HUES64 (cell line): ENCODE results near the gene SHANK1.

Experiments used
- H3K27ac ChIP-seq: 2 replicates; pipeline ENCODE4 v1.7.0; 2013; ENCODE audit warnings: low read depth, low read length, inconsistent platforms
- H3K27me3 ChIP-seq: 2 replicates; pipeline ENCODE4 v1.6.1; 2013; ENCODE audit warnings: mild to moderate bottlenecking, low read length; ENCODE audit not compliant: insufficient read depth
- H3K36me3 ChIP-seq: 2 replicates; pipeline ENCODE4 v1.6.1; 2013; ENCODE audit warnings: mild to moderate bottlenecking, low read length; ENCODE audit not compliant: insufficient read depth
- H3K4me1 ChIP-seq: 2 replicates; pipeline ENCODE4 v1.6.1; 2013; ENCODE audit warnings: mild to moderate bottlenecking, low read length, moderate library complexity; ENCODE audit not compliant: insufficient read depth
- H3K4me3 ChIP-seq: 2 replicates; pipeline ENCODE4 v1.5.1; 2013; ENCODE audit warnings: mild to moderate bottlenecking, low read length, moderate library complexity
- H3K9ac ChIP-seq: 2 replicates; pipeline ENCODE4 v1.6.1; 2013; ENCODE audit warnings: mild to moderate bottlenecking, low read depth, low read length
- H3K9me3 ChIP-seq: 2 replicates; pipeline ENCODE4 v1.6.1; 2013; ENCODE audit warnings: low read depth, low read length; ENCODE audit not compliant: insufficient read depth
- WGBS: fragments of 150-250, 120-280 bp; methylation state at CpG from one replicate; pipeline ENCODE4 v1.1.7; 2013; ENCODE audit warnings: missing lambda C conversion rate; 5-methylcytosine and 5-hydroxymethylcytosine counted together

SHANK1 gene

DNA sequence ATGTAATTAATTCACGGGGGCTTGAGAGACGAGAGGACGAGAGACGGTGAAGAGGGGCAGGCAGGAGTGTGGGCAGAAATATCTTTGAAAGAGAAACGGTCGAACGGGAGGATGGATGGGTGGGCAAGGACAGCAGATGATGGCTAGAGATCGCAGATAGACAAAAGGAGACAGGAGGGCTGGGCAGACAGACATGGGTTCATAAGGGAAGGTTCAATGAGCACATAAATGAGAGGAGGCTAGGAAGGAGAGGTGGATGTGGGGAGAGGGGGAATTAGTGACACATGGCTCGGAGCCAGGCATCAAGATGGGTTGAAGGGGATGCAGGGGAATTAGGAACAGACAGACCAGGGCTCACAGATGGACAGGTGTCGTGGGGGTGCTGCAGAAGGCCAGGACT is 81.0 kb downstream of the SHANK1 start:
- Histone ChIP-seq H3K4me1 (no peaks in the 10 kb centered on the region), H3K36me3 (no peaks in the 10 kb centered on the region), H3K9me3 (peaks cover 58% of the 10 kb centered on the region), H3K27ac (no peak overlapping the region), H3K9ac (no peak overlapping the region), H3K4me3 (peak overlapping the region; percentile 74), H3K27me3 (peaks cover 16% of the 10 kb centered on the region)
- 65% methylated on average over 10 of the region's 10 CpGs for WGBS

DNA sequence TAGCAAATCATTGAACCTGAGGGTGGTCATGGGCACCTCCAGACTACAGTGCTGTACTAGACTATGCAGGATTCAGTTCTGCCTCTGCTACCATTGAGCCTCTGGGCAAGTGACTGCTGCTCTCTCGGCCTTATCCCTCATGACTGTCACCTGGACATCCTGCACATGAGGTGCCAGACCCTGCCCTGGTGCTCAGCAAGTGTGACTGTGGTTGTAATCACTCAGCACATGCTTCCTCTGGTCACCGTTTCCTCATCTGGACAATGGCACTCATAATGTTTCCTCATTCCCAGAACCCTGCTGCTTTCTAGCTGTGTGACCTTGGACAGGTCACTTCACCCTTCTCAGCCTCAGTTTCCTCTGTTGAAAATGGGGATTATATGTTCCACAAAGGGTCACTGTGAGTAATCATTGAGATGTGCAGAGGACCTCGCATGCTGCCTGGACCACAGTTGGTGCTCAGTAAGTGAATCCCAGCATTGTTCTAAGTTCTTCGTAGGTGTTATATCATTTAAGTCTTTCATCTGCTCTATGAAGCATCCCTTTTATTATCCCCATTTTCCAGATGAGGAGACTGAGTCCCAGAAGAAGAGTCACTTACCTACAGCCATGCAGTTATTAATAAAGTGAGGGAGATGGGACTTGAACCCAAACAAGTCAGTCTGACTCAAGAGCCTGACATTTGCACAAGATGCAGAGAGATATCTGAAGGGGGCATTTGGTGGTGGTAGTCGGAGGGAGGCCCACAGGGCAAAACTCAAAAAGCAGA is 83.1 kb downstream of the SHANK1 start:
- Histone ChIP-seq H3K4me3 (no peak overlapping the region), H3K36me3 (no peaks in the 10 kb centered on the region), H3K4me1 (no peaks in the 10 kb centered on the region), H3K9ac (no peak overlapping the region), H3K27me3 (peaks cover 16% of the 10 kb centered on the region), H3K27ac (no peak overlapping the region), H3K9me3 (peaks cover 49% of the 10 kb centered on the region)
- 81% methylated on average over 5 of the region's 5 CpGs for WGBS

DNA sequence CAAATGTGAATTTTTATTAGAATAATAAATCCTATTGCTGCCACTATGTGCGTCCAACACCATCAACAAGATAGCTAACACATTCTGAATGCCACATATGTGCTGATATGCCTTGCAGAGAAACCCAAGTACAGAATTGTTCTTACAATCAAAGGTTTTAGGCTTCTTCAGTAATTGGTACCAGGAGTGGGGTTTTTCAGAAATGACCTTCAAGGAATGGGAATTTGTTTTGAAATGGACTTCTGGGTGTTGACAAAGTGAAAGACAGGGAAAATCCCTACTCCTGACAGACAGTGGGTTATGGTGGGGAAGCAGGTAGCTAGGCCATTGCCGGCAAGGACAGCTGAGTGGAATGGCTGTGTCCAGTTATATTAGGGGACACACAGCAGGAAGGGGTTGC is 85.6 kb downstream of the SHANK1 start:
- Histone ChIP-seq H3K27ac (no peak overlapping the region), H3K9me3 (peaks cover 42% of the 10 kb centered on the region), H3K4me1 (no peaks in the 10 kb centered on the region), H3K27me3 (peaks cover 16% of the 10 kb centered on the region), H3K4me3 (no peak overlapping the region), H3K36me3 (no peaks in the 10 kb centered on the region), H3K9ac (no peak overlapping the region)
- 88% methylated on average over 2 of the region's 2 CpGs for WGBS

DNA sequence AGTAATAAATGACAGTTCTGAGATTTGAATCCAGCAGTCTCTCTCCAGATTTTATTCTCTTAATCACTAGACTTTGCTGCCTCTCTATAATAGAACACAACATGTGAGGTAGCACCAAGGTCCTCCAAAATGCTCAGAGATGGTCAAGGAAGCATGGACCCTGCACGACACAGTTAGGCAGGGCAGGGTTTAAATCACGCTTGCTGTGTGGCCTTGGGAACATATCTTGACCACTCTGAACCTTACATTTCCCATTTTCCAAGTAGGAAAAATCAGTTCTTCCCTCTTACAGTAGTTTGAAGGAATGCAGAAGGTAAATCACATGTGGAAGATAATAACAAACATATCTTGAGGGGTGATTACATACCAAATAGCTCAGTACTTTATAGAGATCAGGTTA is 86.2 kb downstream of the SHANK1 start:
- H3K4me3 ChIP-seq = no peak overlapping the region
- H3K9me3 ChIP-seq = peaks cover 41% of the 10 kb centered on the region
- no peak overlapping the region for H3K27ac ChIP-seq
- no peaks in the 10 kb centered on the region for H3K4me1 ChIP-seq
- no peaks in the 10 kb centered on the region for H3K36me3 ChIP-seq
- H3K9ac ChIP-seq = no peak overlapping the region
- WGBS = 72% methylated on average over 2 of the region's 2 CpGs
- peaks cover 10% of the 10 kb centered on the region for H3K27me3 ChIP-seq

DNA sequence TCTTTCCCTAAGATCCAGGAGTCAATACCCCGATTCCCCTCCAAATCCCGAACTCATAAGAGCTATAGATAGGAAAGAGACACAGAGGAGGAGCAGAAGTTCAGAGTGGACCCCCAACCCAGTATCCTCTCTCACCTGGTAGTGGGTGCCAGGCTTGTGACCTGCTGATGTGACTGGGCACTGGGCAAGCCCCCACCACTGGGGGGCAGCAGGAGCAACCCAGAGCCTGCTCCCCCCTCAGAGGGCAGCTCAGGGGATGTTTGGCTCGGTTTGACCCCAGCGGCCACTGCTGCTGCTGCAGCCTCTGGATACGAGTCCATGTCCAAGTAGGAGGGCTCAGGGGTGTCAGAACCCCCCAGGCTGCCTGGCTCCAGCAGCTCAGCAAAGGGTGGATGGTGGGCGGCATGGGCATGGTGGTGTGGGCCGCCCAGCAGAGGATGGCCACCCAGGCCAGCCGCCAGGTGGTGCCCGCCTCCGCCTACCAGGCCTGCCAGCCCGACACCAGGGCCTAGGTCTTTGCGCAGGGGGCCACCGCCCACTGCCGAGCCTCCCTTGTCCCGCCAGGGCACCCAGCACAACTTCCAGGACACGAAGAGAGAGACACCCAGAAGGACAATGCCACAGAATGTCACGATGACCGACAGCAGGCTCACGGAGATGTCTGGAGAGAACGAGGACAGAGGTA is 87.3 kb downstream of the SHANK1 start:
- H3K36me3 ChIP-seq = no peaks in the 10 kb centered on the region
- 83% methylated on average over 19 of the region's 20 CpGs for WGBS
- no peaks in the 10 kb centered on the region for H3K4me1 ChIP-seq
- no peaks in the 10 kb centered on the region for H3K27me3 ChIP-seq
- H3K4me3 ChIP-seq = no peak overlapping the region
- H3K27ac ChIP-seq = no peak overlapping the region
- peaks cover 38% of the 10 kb centered on the region for H3K9me3 ChIP-seq
- no peak overlapping the region for H3K9ac ChIP-seq

DNA sequence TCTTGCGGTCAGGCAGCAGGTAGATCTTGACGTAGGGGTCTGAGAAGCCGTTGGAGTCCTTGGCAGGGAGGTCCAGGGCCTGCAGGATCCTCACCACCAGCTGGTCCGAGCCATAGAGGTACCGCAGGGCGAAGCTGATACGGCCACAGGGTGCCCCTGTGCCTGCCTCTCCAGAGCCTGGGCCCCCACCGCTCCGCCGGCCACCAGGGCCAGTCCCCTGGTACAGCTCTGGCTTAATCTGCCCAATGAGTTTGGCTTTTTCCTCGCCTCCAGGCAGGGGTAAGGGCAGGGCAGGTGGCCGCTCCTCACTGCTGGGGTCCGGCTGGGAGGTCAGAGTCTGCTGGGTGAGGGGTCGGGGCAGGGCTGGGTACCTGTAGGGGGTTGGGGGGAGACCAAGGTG is 89.8 kb downstream of the SHANK1 start:
- WGBS = 90% methylated on average over 14 of the region's 14 CpGs
- Histone ChIP-seq H3K27me3 (no peaks in the 10 kb centered on the region), H3K27ac (no peak overlapping the region), H3K4me1 (no peaks in the 10 kb centered on the region), H3K9me3 (peaks cover 29% of the 10 kb centered on the region), H3K36me3 (no peaks in the 10 kb centered on the region), H3K4me3 (no peak overlapping the region), H3K9ac (no peak overlapping the region)

DNA sequence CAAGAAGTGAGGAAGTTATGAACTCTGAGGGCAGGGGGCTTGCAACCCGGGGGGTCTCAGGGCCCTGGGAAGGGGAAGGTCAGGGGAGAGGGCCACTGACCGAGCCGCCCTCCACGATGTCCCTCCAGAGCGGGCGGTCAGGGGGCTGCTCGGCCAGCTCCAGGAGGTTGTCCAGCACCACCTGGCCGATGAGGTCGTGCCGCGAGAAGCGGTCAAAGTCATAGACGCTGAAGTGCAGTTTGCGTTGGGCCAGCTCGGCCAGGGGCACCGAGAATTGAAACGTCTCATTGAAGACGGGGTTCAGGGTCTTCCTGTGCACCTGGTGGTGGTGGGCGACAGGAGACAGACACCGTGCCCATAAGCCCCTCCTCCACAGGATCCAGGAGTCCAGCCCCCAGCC is 90.4 kb downstream of the SHANK1 start:
- 87% methylated on average over 20 of the region's 20 CpGs for whole genome bisulfite sequencing
- no peak overlapping the region for H3K4me3 ChIP-seq
- no peaks in the 10 kb centered on the region for H3K27me3 ChIP-seq
- H3K27ac ChIP-seq = no peak overlapping the region
- H3K36me3 ChIP-seq = no peaks in the 10 kb centered on the region
- H3K9ac ChIP-seq = no peak overlapping the region
- no peaks in the 10 kb centered on the region for H3K4me1 ChIP-seq
- H3K9me3 ChIP-seq = peaks cover 26% of the 10 kb centered on the region

DNA sequence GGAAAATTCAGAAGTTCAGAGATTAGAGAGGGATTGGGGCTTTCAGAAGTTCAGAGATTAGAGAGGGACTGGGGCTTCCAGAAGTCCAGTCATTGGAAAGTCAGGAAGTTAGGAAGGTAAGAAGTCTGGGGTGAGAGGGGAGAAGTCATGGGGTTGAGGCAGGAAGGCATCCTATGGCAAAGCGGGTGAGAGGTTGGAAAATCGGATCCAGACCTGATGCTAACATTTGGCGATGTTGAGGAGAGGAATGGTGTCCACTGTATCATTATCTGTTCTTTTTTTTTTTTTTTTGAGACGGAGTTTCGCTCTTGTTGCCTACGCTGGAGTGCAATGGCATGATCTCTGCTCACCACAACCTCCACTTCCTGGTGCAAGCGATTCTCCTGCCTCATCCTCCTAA is 91.1 kb downstream of the SHANK1 start:
- H3K4me3 ChIP-seq = no peak overlapping the region
- H3K27ac ChIP-seq = no peak overlapping the region
- H3K9me3 ChIP-seq = peaks cover 20% of the 10 kb centered on the region
- H3K9ac ChIP-seq = no peak overlapping the region
- H3K27me3 ChIP-seq = no peaks in the 10 kb centered on the region
- WGBS = 89% methylated on average over 7 of the region's 7 CpGs
- no peaks in the 10 kb centered on the region for H3K36me3 ChIP-seq
- no peaks in the 10 kb centered on the region for H3K4me1 ChIP-seq

DNA sequence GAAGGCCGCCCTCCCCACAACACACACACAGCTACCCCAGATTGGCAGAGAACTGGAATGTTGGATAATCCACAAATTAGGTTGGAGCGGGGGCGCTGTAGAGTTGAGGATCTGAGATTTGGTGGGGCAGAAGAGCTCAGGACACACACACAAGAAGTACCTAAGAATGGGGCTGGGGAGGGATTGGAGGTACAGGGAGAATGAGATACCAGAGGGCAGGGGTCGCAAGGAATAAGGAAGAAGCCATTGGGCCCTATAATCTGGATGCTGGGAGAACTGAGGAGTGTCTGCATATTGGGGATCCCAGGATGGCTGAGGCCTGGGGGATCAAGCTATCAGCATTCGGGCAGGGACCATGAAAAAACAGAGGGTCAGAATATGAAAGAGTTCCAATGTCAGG is 91.5 kb downstream of the SHANK1 start:
- Histone ChIP-seq H3K9ac (no peak overlapping the region), H3K36me3 (no peaks in the 10 kb centered on the region), H3K27me3 (no peaks in the 10 kb centered on the region), H3K27ac (no peak overlapping the region), H3K4me1 (no peaks in the 10 kb centered on the region), H3K9me3 (peaks cover 16% of the 10 kb centered on the region), H3K4me3 (no peak overlapping the region)
- whole genome bisulfite sequencing = 89% methylated on average over 4 of the region's 5 CpGs

DNA sequence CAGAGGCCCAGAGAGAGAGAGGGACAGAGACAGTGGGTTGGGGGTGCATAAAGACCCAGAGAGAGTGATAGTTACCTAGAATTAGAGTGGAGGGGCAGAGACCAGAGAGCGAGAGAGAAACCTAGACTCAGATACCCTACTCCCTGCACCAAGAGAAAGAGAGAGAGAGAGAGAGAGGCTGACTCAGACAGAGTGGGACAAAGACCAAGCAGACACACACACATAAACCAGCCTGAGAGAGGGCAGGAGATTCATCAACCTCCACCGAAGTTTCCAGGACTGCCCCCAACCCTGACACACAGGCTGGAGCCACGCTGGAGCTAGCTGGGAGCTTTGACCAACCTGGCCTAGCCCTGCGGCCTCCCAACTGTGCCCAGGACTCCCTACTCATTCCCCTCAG is 92.8 kb downstream of the SHANK1 start:
- no peak overlapping the region for H3K27ac ChIP-seq
- WGBS = 74% methylated on average over 3 of the region's 4 CpGs
- no peaks in the 10 kb centered on the region for H3K36me3 ChIP-seq
- H3K4me3 ChIP-seq = no peak overlapping the region
- H3K4me1 ChIP-seq = no peaks in the 10 kb centered on the region
- no peak overlapping the region for H3K9ac ChIP-seq
- no peaks in the 10 kb centered on the region for H3K27me3 ChIP-seq
- peaks cover 16% of the 10 kb centered on the region for H3K9me3 ChIP-seq

DNA sequence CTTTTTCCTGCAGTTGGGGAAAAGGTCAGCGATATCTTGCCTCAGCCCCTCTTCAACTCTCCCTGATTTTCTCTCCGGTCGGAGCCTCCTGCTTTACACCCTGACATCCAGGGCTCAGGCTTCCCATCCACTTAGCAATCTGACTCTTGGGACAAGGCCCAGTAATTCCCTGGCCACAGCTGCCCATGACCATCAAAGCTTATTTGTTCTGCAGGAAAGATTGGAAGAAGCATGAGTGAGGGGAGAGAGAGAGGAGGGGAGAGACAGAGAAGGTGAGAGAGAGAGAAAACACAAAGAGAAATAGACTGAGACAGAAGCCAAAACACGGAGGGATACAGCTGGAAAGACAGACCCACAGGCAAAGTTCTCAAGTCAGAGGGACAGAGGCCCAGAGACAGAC is 93.6 kb downstream of the SHANK1 start:
- H3K36me3 ChIP-seq = no peaks in the 10 kb centered on the region
- peaks cover 16% of the 10 kb centered on the region for H3K9me3 ChIP-seq
- 78% methylated on average over 4 of the region's 4 CpGs for WGBS
- H3K9ac ChIP-seq = no peak overlapping the region
- no peak overlapping the region for H3K27ac ChIP-seq
- no peaks in the 10 kb centered on the region for H3K4me1 ChIP-seq
- no peaks in the 10 kb centered on the region for H3K27me3 ChIP-seq
- no peak overlapping the region for H3K4me3 ChIP-seq
